OCI-LY3 (cell line): Measurements from ENCODE around the gene EPN1.

Experiments used
- H2AFZ ChIP-seq: fragments of 200-600, 300-600 bp; shearing (Covaris generic); 2 replicates; pipeline ENCODE4 v1.6.0; 2014; ENCODE audit warnings: antibody characterized with exemption, low read depth, low read length
- H3K27ac ChIP-seq: fragments of 200-600, 300-600 bp; sonication (generic); 2 replicates; pipeline ENCODE4 v1.5.1; 2014; ENCODE audit warnings: mild to moderate bottlenecking, low read length, moderate library complexity, mixed read lengths
- H3K27me3 ChIP-seq: fragments of 200-600, 300-600 bp; sonication (generic); 2 replicates; pipeline ENCODE4 v1.6.1; 2014; ENCODE audit warnings: low read depth, low read length, mixed read lengths
- H3K36me3 ChIP-seq: fragments of 200-600, 300-600 bp; sonication (generic); replicated peaks from 2 replicates; pipeline ENCODE3; 2014; ENCODE audit warnings: low read depth, low read length, mixed read lengths
- H3K4me1 ChIP-seq: fragments of 300-600, 200-600 bp; sonication (generic); 2 replicates; pipeline ENCODE4 v1.6.1; 2014; ENCODE audit warnings: low read length, mixed read lengths
- H3K4me2 ChIP-seq: fragments of 200-600, 300-600 bp; sonication (generic); 2 replicates; pipeline ENCODE4 v1.6.1; 2014; ENCODE audit warnings: low read length, mixed read lengths
- H3K4me3 ChIP-seq: fragments of 300-600, 200-600 bp; sonication (generic); 2 replicates; pipeline ENCODE4 v1.5.1; 2014; ENCODE audit warnings: antibody characterized with exemption, mild to moderate bottlenecking, low read length, moderate library complexity
- H3K79me2 ChIP-seq: fragments of 300-600, 200-600 bp; shearing (Covaris generic); 2 replicates; pipeline ENCODE4 v1.6.1; 2014; ENCODE audit warnings: mild to moderate bottlenecking, low read length, mixed read lengths
- H3K9ac ChIP-seq: fragments of 300-600, 200-600 bp; shearing (Covaris generic); 2 replicates; pipeline ENCODE4 v1.6.0; 2014; ENCODE audit warnings: mild to moderate bottlenecking, low read length, moderate library complexity
- H3K9me3 ChIP-seq: fragments of 200-600, 300-600 bp; shearing (Covaris generic); 2 replicates; pipeline ENCODE4 v1.6.1; 2014; ENCODE audit warnings: low read length, mixed read lengths; ENCODE audit not compliant: insufficient read depth
- H4K20me1 ChIP-seq: fragments of 200-600, 300-600 bp; sonication (generic); 2 replicates; pipeline ENCODE4 v1.6.1; 2016; ENCODE audit warnings: low read length, mixed read lengths; ENCODE audit not compliant: insufficient read depth
- CTCF ChIP-seq: fragments of 200-600, 300-600 bp; sonication (generic); IDR thresholded peaks from 2 replicates; pipeline ENCODE4 v1.5.1; 2014; ENCODE audit warnings: antibody characterized with exemption, low read length, low read depth
- EZH2phosphoT487 ChIP-seq: fragments of 200-600 bp; shearing (Covaris generic); IDR thresholded peaks from 2 replicates; pipeline ENCODE4 v1.6.1; 2018; ENCODE audit warnings: antibody characterized with exemption, mixed run types, low read depth

The EPN1 gene

GRCh38 chr19:55643887-55644176, 31.2 kb upstream of the EPN1 start:
- H3K9me3 ChIP-seq: no peaks in the 10 kb centered on the region
- H3K4me2 ChIP-seq: peak overlapping the region; percentile 84
- TF ChIP-seq CTCF: no peak
- no peak for TF ChIP-seq EZH2phosphoT487
- peak overlapping the region; percentile 84 for H3K27ac ChIP-seq
- peak overlapping the region; percentile 86 for H3K4me3 ChIP-seq
- H3K9ac ChIP-seq: peak overlapping the region; percentile 92
- H4K20me1 ChIP-seq: no peaks in the 10 kb centered on the region
- H3K4me1 ChIP-seq: peaks cover 36% of the 10 kb centered on the region
- H3K79me2 ChIP-seq: peaks cover 83% of the 10 kb centered on the region
- H2AFZ ChIP-seq: no peak overlapping the region
- H3K27me3 ChIP-seq: no peaks in the 10 kb centered on the region
- peaks cover 10% of the 10 kb centered on the region for H3K36me3 ChIP-seq

- TF ChIP-seq EZH2phosphoT487 (no peak), CTCF (no peak)
- Histone ChIP-seq H3K9me3 (no peaks in the 10 kb centered on the region), H3K79me2 (peaks cover 81% of the 10 kb centered on the region), H3K36me3 (peaks cover 10% of the 10 kb centered on the region), H3K27me3 (no peaks in the 10 kb centered on the region), H3K27ac (peak overlapping the region; percentile 84), H3K4me3 (peak overlapping the region; percentile 86), H4K20me1 (no peaks in the 10 kb centered on the region), H3K4me1 (peaks cover 39% of the 10 kb centered on the region), H3K9ac (peak overlapping the region; percentile 92), H2AFZ (no peak overlapping the region), H3K4me2 (peak overlapping the region; percentile 84)
Observed at GRCh38 chr19:55644191-55644833, 30.7 kb upstream of the EPN1 start.

- peaks cover 74% of the 10 kb centered on the region for H3K79me2 ChIP-seq
- TF ChIP-seq CTCF (no peak), EZH2phosphoT487 (no peak)
Observed at GRCh38 chr19:55644842-55645511, 30.0 kb upstream of the EPN1 start.

GRCh38 chr19:55645512-55645881, 29.5 kb upstream of the EPN1 start:
- H4K20me1 ChIP-seq: no peaks in the 10 kb centered on the region
- peaks cover 33% of the 10 kb centered on the region for H3K4me1 ChIP-seq
- no peak overlapping the region for H3K9ac ChIP-seq
- H3K9me3 ChIP-seq: no peaks in the 10 kb centered on the region
- peak overlapping the region; percentile 86; the same call in 1 of the 2 replicates for H3K4me3 ChIP-seq
- TF ChIP-seq CTCF (no peak), EZH2phosphoT487 (no peak)
- no peak overlapping the region for H2AFZ ChIP-seq
- peaks cover 69% of the 10 kb centered on the region for H3K79me2 ChIP-seq
- H3K4me2 ChIP-seq: peak overlapping the region; percentile 84
- no peak overlapping the region for H3K27ac ChIP-seq
- H3K36me3 ChIP-seq: peaks cover 10% of the 10 kb centered on the region
- H3K27me3 ChIP-seq: no peaks in the 10 kb centered on the region

More at GRCh38 chr19:55644842-55645511, 30.0 kb upstream of the EPN1 start:
- Histone ChIP-seq H3K27me3 (no peaks in the 10 kb centered on the region), H3K36me3 (peaks cover 10% of the 10 kb centered on the region), H3K27ac (peak overlapping the region; percentile 84; the same call in 1 of the 2 replicates), H3K9me3 (no peaks in the 10 kb centered on the region), H3K4me3 (peak overlapping the region; percentile 86), H4K20me1 (no peaks in the 10 kb centered on the region), H3K9ac (peak overlapping the region; percentile 92), H2AFZ (no peak overlapping the region), H3K4me2 (peak overlapping the region; percentile 84), H3K4me1 (peaks cover 38% of the 10 kb centered on the region)
